GM21723 (cell line): ENCODE measurements around the gene CDK18.
"Not testable (repeated sequence)": the region's sequence is repeated elsewhere in the genome, so short reads cannot be mapped to it uniquely, and the experiment has no call there.

Source experiments
- ATAC-seq: cut with Tn5 transposase; IDR thresholded peaks from one replicate; pipeline ENCODE4 v1.9.1; 2021; ENCODE audit warnings: mild to moderate bottlenecking, moderate library complexity; ENCODE audit not compliant: unreplicated experiment

Gene CDK18

DNA sequence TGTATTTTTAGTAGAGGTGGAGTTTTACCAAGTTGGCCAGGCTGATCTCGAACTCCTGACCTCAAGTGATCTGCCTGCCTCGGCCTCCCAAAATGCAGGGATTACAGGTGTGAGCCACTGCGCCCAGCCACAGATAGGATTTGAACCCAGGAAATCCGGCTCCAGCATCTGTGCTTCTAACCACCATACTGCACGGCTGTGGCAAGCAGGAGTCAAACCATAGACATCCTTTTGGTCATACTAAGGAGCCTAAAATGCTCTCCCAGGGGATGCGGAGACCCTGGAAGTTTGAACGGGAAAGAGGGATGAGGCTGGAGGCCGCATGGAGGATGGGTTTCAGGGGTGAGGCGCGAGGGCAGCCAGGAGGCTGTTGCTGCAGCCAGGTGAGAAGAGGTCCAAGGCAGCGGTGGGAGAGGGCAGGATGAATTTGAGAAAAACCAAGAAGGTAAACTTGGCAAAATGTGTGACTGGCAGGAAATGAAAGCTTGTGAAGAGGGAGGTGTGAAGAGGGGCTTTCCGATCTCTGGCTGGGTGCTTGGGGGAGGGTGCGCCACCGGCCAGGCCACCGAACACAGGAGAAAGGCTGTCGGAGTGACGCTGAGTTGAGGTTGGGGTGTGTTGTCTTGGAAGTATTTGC is 24.0 kb upstream of the CDK18 start:
- ATAC-seq, result no peak

DNA sequence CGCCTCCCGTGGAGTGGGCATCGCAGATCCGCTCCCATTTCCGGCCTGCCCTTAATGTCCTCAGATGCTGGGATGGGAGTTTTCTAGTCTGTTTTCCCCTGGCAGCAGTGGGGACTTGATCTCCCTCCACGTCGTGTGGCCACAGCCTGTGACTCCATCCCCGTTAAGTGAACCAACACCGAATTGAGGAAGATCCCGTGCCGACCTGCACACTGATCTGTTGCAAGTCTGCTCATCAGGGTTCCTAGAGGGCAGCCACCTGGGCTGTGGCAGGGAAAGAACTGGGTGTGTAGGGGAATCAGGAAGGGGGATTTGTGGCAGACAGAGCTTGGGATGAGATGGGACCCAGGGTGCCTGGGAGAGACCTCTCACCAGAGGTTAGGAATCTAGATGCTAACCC is 23.3 kb upstream of the CDK18 start:
- ATAC-seq, result no peak

DNA sequence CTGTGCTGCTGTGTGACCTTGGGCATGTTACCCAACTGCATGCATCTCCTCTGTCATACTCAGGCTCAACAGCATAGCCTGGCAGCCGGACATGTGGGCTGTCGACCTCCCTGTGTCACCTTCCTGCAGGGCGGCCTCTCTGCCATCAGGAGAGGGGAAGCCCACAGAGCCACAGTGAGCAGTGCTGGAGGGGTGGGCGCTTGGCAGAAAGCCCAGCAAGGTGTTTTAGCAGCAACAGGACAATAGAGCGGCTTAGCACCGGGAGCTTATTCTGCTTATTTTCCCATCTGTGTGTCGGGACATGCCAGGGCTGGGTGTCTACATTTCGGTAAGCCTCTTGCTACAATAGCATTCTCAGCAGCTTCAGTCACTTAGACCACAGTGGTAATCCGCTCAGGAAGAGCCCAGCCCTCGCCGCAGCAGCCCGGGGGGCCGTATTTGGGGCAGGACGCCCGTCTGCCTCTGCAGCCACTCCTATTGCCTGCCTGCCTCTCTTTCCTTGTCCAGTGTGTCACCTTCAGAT is 22.8 kb upstream of the CDK18 start:
- ATAC-seq, result no peak

DNA sequence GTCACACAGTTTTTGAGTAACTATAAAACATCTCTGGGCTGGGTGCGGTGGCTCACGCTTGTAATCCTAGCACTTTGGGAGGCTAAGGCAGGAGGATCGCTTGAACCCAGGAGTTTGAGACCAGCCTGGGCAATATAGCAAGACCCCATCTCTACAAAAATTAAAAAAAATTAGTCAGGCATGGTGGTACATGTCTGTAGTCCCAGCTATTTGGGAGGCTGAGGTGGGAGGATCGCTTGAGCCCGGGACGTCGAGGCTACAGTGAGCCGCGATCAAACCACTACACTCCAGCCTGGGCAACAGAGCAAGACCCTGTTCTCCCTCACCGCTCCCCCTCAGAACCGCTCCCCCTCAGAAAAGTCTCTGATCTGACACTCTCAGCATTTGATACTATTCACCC is 21.9 kb upstream of the CDK18 start:
- not testable (repeated sequence) for ATAC-seq

DNA sequence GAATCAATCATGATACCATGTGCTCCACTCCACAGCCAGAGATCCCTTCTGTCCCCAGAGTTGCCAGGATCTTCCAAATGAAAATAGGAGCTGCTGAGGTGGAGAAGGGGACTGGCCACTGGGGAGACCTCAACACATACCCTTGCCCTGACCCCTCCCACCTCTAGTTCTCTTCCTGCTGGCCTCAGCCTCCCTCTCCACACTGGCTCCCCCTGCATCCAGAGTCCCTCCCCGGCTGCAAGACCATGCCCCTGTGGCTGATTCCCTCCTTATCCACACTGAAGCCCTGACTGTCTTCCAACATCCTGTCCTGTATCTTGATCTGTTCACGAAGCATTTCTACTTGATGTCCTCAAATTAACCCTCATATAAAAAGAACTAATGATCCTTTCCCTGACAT is 21.1 kb upstream of the CDK18 start:
- no peak for ATAC-seq

DNA sequence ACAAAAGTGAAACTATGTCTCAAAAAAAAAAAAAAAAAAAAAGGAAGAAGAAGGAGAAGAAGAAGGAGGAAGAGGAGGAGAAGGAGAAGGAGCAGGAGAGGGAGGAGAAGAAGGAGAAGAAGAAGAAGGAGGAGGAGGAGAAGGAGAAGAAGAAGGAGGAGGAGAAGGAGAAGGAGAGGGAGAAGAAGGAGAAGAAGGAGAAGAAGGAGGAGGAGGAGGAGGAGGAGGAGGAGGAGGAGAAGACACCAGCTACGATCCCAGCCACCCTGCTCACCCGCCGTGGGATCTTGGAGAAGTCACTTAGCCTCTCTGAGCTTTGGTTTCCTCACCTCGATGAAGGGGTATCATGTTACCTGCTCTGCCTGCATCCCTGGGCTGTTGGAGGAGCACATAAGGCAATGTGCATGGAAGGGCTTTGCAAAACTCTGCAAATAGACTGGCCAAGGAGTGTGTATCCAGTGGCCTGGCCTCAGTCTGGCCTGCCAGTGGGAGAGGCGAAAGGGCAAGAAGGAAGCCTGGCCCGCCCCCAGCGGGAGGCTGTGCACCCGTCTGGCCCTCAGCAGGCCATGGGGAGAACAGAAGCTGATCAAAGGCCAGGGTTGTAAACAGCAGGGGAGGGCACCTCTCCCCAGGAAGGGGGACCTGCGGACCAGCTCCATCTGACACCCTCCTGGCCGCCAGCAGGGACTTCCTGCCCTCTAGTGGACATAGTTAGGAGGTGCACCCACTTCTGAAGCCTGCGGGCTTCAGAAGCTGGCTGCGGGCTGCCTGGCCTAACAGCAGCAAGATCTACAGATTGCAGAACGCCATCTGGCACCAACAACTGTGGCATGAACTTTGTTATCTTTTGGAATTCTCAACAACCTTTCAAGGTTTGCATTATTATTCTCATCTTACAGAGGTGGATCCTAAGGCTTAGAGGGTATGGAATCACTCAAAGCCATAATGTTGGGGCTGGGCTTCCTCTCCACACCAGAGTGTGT is 19.2 kb upstream of the CDK18 start:
- ATAC-seq, result peak; percentile 55

DNA sequence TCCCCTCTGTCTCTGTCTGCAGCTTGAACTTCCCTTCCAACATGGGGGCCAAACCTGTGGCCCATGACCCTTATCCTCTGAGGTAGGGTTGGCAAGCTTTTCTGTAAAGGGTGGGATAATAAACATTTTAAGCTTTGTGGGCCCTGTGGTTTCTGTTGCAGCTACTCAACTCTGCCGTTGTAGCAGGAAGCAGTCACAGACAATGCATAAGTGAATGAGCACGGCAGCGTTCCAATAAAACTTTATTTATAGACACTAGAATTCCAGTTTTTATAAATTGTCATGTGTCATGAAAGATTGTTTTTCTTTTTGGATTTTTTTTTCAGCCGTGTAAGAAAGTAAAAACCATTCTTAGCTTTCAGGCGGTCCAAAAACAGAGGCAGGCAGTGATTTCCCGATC is 18.2 kb upstream of the CDK18 start:
- no peak for ATAC-seq

DNA sequence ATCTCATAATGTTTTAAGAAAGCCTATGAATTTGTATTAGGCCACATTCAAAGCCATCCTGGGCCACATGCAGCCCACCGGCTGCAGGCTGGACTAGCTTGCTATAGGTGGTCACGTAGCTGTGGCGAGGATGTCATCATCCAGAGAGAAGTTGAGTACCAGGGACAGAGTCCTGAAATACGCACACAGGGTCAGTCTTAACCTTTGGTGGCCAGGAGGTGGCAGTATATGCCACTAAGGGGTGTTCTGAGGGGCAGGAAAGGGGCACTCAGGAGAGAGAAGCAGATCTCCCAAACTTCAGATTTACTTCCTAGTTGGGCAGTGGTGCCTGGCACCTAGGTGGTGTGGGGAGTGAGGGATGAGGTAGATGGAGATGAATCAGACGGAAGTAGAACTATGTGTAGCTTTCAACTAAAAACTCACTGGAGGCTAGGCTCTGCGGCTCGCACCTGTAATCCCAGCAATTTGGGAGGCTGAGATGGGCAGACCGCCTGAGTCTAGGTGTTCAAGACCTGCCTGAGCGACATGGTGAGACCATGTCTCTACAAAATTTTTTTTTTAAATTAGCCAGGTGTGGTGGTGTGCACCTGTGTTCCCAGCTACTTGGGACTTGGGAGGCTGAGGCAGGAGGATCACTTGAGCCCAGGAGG is 16.3 kb upstream of the CDK18 start:
- ATAC-seq, result no peak

DNA sequence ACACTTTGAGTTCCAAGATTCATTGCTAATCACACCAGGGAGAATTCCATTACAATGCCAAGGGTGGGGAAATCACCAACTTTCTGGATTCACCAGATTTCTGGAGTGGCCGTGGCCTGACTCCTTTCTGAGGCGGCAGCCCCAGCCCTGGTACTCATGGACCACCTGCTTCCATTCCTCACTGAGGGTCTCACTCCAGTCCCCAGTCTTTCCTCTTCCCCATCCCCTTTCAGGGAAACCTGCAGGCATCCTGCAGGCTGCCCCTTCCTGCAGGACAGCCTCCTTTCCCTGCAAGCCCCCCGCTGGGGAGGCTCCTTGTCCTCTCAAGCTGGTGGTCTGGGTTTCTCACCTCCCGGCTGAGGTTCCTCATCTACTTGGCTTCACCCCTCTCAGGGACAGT is 12.7 kb upstream of the CDK18 start:
- no peak for ATAC-seq

DNA sequence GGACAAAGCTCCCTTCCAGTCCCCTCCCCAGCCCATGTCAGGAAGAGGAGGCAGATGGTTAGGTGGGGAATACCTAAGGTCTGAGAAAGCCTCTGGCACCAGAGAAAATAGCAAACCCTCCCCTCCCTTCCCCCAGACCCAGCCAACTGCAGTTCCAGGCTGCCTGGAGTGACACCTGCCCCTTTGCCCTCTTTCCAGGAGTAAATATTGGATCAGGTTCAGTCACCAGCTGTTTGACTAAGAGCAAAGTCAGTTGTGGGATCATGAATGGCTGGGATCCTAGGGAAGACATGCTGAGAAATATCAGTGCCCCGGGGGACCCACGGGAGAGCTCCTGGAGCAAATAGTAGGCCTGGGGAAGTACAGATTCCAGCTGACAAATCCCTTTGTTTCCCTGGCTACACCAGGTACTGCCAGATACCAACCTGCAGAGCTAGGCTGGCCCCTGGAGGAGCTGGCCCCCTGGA is 12.2 kb upstream of the CDK18 start:
- ATAC-seq, result no peak

DNA sequence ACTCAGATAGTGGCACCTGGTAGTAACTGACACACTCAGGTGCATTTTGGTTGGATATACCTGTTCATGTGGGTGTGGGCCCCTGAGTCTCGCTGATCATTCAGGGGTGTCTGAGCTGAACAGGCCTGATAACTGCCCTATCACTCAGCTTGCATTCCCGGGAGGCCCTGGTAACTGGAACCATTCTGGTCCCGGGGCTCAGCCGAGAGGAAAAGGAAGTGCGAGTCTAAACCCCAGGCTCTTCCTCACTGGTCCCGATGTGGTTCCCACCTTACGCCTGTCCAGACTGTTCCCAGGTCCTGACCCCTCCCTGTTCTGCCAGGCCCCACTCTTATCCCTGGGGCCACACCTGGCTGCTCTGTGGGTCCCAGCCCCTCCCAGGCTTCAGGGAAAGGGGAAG is 11.7 kb upstream of the CDK18 start:
- ATAC-seq, result no peak

DNA sequence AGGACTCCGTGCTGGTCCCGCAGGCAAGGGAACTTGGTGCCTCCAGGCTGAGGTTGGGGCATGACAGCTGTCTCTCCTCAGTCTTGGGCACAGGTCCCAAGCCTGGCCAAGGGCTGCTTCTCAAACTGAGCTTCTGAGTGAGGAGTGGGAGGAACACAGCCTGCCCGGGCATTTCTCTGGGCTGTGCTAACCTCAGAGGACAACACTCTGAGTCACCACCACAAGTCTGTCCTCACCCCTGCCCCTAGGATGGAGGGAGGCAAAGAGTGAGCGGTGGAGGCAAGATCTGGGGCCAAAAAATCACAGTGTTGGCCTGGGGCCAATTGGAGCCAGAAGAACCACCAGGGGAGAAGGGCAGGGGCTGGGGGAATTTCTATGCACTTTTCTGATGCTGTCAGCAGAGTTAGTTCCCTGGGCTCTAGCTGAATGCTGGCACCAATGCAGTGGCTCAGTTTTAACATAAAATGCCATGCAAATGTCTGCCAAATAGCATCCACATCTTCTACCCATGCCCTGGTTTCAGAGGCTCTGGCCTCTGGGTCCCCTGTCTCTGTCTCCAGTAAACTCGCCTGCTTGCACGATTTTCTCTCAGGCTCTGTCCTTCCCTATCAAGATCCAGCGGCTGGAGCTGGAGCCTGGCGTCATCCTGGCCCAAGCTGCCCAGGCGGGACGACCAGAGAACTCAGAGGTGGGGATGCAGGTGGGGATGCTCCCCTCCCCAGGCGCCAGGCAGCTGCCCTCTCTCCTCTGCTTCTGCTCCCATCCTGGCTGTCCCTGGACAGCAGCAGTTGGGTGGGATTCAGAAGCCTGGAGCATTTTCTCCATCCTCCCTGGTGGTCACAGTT is 11.0 kb upstream of the CDK18 start:
- no peak for ATAC-seq

DNA sequence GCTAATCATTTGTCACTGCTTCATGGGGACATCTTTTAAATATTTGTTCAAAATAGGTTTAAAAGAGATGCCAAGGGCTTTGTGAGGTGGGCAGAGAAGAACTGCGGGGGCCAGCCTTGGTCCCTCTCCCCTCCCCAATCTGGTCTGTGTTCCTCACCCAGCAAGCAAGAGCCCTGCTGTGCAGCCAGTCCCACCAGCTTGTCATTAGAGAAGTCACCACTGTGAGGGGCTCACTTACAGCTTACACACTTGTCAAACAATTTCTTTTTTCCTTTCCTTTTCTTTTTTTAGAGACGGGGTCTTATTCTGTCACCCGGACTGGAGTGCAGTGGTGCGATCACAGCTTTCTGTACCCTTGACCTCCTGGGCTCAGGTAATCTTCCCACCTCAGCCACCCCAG is 10.4 kb upstream of the CDK18 start:
- no peak for ATAC-seq

DNA sequence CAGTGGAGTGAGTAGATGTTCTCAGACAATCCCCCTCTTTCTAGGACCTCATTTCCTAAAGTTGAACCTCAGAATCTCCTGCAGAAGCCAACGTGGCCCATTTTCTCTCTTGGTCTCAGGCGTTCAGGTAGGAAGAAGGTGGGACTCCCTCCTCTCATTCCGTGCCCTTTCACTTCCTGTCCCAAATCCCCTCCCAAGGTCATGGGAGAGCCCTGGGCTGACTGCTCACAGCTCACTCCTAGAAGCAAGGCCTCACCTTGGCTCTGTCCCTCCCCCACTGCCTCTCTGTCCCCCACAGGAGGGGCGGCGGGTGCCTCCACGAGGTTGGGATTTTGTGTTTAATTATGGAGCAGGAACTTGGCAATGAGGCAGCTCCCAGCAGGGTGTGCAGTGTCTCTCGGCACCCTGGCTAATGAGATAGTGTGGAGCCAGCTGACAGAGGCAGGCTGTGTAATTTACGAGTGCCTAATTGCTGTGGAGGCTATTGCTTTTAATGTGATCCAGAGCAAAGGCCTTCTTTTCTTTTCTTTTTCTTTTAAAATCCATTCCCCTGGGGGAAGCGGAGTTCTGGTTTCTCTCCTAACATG is 9.1 kb upstream of the CDK18 start:
- no peak for ATAC-seq

DNA sequence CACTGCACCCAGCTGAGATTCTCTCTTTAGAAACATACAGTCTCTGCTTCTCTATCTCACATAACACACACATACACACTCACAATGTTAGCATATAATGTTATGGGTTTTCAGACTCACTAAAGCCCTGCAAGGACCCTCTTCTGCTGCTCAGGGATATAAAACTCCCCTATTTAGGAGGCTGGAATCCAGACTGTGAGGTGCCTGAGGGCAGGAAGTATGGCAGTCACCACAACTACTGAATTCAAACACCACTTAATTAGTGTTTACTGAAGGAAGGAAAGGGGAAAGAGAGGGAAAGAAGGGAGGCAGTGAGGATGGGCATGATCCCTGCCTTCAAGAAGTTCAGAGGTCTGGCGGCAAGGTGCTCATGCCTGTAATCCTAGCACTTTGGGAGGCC is 7.8 kb upstream of the CDK18 start:
- ATAC-seq, result no peak

DNA sequence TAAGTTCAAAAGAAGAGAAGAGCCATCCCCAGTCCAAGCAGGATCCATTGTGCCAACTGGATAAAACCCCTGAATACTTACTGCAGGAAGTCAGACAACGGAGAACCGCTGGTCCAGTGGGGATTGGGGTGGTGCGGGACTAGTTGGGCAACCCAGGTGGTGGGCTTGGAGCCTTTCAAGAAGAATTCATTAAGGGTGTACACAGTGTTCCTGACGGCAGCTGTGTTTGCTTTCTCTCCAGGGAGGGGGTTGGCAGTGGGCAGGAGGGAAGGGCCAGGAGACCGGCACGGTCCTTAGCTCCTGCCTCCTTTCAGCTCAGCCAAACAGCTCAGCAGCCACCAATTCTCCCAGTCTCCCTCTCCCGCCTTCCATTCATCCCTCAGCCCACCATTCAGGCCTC is 7.1 kb upstream of the CDK18 start:
- no peak for ATAC-seq

DNA sequence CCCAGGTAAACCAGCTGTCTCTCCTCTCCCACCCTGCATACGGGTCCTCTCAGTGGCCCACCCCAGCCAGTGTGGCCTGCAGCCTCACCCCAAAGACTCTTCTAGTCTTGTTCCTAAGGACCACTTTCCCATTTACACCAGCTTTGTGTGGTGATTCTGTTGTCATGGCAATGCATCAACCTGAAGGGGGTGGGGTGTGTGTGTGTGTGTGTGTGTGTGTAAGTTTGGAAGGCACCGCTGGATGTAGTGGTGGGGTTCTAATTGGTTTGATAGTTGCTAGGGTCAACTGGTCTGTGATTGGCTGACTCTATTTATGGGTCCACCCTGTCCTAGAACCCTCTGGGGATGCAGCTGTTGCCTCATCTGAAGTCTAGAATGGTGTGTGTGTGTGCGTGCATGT is 4.7 kb upstream of the CDK18 start:
- ATAC-seq, result no peak

DNA sequence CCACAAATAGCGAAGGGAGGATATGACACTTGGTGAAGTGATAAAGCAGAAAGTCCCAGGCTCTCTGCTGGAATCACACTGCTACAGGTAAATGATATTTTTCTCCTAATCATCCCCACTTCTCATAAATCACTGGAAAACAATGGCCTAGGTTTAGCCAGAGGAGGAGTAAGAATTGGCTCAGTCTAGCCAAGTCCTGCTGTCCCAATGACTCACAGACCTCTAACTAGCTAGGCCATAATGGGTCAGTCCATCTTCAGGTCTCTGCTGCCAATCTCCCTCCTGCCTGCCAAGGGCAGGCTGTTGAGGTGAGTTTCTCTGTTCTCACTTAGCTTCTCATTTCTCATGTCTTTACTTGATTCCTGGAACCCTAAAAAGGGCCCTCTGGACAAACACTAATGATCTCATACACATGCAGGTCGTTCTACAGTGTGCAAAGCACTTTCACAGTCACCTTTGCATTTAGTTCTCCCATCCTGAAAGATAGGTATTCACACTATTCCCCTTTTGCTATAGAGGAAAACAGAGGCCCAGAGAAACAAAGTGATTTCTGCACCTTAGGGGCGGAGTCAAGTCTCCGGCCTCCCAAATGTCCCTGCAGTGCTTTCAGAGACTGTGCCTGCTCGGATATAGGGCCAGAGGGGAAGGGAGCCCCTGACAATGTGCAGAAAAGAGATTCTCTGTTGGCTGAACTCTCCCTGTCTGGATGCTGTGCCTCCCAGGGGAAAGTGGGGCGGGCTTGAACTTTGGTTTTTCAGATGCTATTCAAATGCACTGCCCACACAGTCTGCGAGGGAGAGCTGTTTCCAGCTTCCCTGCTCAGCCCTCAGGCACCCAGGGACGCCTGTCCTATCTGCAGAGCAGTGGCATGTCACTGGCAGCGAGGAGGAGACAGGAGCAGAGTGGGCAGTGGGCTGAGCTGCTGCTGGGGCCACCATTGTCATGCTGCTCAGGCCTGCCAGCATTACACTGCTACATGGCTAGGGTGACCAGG is 3.9 kb upstream of the CDK18 start:
- no peak for ATAC-seq
